T-cell (primary cell): Measurements from ENCODE around the gene PCBP3. TPM values are rescaled to one million over a fixed set of nuclear protein-coding genes. Genes with fewer than 3 reads are reported as not detected.

Experiments used
- ATAC-seq, 4 experiments: fragments of 200-7000 bp in 3 of 4; fragments of 150-1000 bp in 1 of 4; cut with Tn5 transposase; replicated peaks in 1 of 4; 1 replicate in 3 of 4; 2 replicates in 1 of 4; pipeline ENCODE4 v1.10.0; 2021; ENCODE audit warnings: moderate library complexity in 3 of 4, mild to moderate bottlenecking in 2 of 4, moderate number of reproducible peaks in 1 of 4
- CTCF ChIA-PET, 2 donors: fragments of 300-600 bp; sonication (Branson Sonifier 250); formaldehyde crosslinking; loops; one replicate each; lab custom pipeline; 2022; ENCODE audit warnings: antibody characterized with exemption in 2 of 2; lab: Charles Lee
- POLR2A ChIA-PET, 2 donors: fragments of 300-600 bp; sonication (Branson Sonifier 250); formaldehyde crosslinking; loops; one replicate each; lab custom pipeline; 2022; ENCODE audit warnings: antibody characterized with exemption in 2 of 2; lab: Charles Lee
- DNase-seq, 35 experiments: peaks; one replicate each; pipeline versions ENCODE4 v3.0.0 to v3.0.0-alpha.2; 2013 to 2023
- H3K27ac ChIP-seq: one replicate; pipeline ENCODE4 v1.5.1; 2013; ENCODE audit warnings: low read length
- H3K27me3 ChIP-seq, 2 experiments: replicated peaks in 1 of 2; 1 replicate in 1 of 2; 2 replicates in 1 of 2; pipeline versions ENCODE4 v1.6.1 to v1.7.0; 2013; ENCODE audit warnings: low read length in 1 of 2, mixed read lengths in 1 of 2; ENCODE audit not compliant: control insufficient read depth in 2 of 2, insufficient read depth in 2 of 2; ENCODE audit errors: extremely low read depth in 1 of 2
- H3K36me3 ChIP-seq, 2 donors: 1 replicate in 1 of 2; 2 replicates in 1 of 2; pipeline versions ENCODE4 v1.6.1 to v1.7.0; 2013; ENCODE audit warnings: low read length in 1 of 2; ENCODE audit not compliant: control insufficient read depth in 2 of 2, insufficient read depth in 1 of 2; ENCODE audit errors: extremely low read depth in 1 of 2
- H3K4me1 ChIP-seq, 2 experiments: 1 replicate in 1 of 2; 2 replicates in 1 of 2; pipeline versions ENCODE4 v1.6.1 to v1.7.0; 2013; ENCODE audit warnings: low read length in 2 of 2, mixed read lengths in 1 of 2; ENCODE audit not compliant: insufficient read depth in 2 of 2, control insufficient read depth in 1 of 2; ENCODE audit errors: extremely low read depth in 1 of 2
- H3K4me3 ChIP-seq, 2 donors: 1 replicate in 1 of 2; 2 replicates in 1 of 2; pipeline versions ENCODE4 v1.5.1 to v1.7.0; 2013; ENCODE audit warnings: mild to moderate bottlenecking in 2 of 2, low read length in 1 of 2, moderate library complexity in 1 of 2; ENCODE audit not compliant: control insufficient read depth in 1 of 2; ENCODE audit errors: extremely low read depth in 1 of 2
- H3K9me3 ChIP-seq: 2 replicates; pipeline ENCODE4 v1.7.0; 2013
- H3K27ac Mint-ChIP-seq, 2 donors: one replicate each; pipeline ENCODE4 v1.8.0; 2020 to 2021; ENCODE audit warnings: mild to moderate bottlenecking in 2 of 2, mixed read lengths in 2 of 2
- H3K27me3 Mint-ChIP-seq, 2 donors: one replicate each; pipeline ENCODE4 v1.8.0; 2021 to 2022; ENCODE audit warnings: mixed read lengths in 2 of 2
- H3K36me3 Mint-ChIP-seq: one replicate; pipeline ENCODE4 v1.8.0; 2021; ENCODE audit warnings: mixed read lengths
- H3K4me1 Mint-ChIP-seq, 3 donors: one replicate each; pipeline ENCODE4 v1.8.0; 2020 to 2022; ENCODE audit warnings: mixed read lengths in 3 of 3, mild to moderate bottlenecking in 1 of 3
- H3K4me3 Mint-ChIP-seq, 3 donors: one replicate each; pipeline ENCODE4 v1.8.0; 2020 to 2022; ENCODE audit warnings: mild to moderate bottlenecking in 3 of 3, mixed read lengths in 3 of 3, moderate library complexity in 3 of 3
- H3K9me3 Mint-ChIP-seq, 3 donors: one replicate each; pipeline ENCODE4 v1.8.0; 2020 to 2022; ENCODE audit warnings: mixed read lengths in 3 of 3
- WGBS: methylation state at CpG from one replicate; pipeline ENCODE4 v1.1.5; 2013; ENCODE audit warnings: missing lambda C conversion rate; ENCODE audit not compliant: insufficient coverage; 5-methylcytosine and 5-hydroxymethylcytosine counted together
- total RNA-seq, 35 experiments: library from RNA in 6 of 35; stranded (reverse) in 6 of 35; fragments of 120-200 nt in 1 of 35; gene quantifications; one replicate each; pipeline versions ENCODE4 v1.2.1 to v1.2.4 and lab custom pipeline; 2013 to 2026

PCBP3 gene
- total RNA-seq, 5 donors from 2014 or later (not counting 1 experiment from before 2014, with no cell fraction given): 1.5 to 4.2 (median 2.8) TPM

DNA sequence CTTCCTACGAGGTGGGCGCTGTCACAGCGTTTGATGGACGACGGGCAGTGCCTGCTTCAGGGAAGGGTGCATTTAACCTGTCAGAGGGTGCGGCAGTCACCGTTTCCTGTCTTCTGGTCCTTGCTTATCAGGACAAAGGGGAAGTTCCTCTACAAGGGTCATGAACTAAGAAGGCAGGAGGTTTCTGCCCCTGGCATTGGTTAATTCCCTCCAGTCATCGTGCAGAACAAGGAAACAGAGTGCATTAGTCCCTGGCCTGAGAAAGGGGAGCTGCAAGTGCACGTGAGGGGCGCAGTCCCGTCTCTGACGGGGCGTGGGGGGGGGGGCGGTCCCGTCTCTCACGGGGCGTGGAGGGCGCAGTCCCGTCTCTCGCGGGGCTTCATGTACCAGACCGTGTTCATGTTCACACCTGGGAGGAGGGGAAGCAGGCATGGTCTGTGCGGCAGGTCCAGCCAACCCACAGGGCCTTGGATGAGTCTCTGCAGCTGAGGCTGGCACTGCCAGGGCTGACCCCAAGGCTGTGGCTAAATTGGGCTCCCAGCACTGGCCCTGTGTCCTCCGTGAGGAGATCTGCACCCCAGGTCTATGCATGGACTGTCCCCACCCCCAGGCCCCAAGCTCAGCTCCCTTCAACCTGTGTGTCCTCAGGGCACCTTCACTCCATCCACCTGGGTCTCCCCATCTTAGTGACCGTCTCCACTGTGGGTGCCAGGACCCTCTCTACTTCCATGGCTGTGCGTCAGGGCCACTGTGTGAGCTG is 248.8 kb downstream of the PCBP3 start:
- Mint-ChIP-seq H3K9me3 (no peaks in the 10 kb centered on the region), H3K27ac (peak overlapping the region; percentile 73 to 80), H3K36me3 (no peaks in the 10 kb centered on the region), H3K4me3 (peak overlapping the region; percentile 58 to 76 (median 67)), H3K27me3 (no peaks in the 10 kb centered on the region), H3K4me1 (peaks cover 62 to 64% (median 63%) of the 10 kb centered on the region in 3 donors)
- no peak overlapping the region for H3K27ac ChIP-seq
- H3K9me3 ChIP-seq: no peaks in the 10 kb centered on the region
- no peaks in the 10 kb centered on the region for H3K36me3 ChIP-seq
- peaks cover 0 to 5% of the 10 kb centered on the region in 2 experiments for H3K27me3 ChIP-seq
- H3K4me1 ChIP-seq: peaks cover 22 to 55% of the 10 kb centered on the region in 2 experiments
- WGBS: 38% methylated on average over 17 of the region's 26 CpGs
- ATAC-seq (peak; percentile 52 to 72 (median 61)), DNase-seq (peak in 13 of 35 experiments; percentile 8 to 43 (median 30))
- peak overlapping the region in 1 of 2 donors; percentile 44 for H3K4me3 ChIP-seq
- ChIA-PET CTCF (no interaction called here), POLR2A (interaction anchor here in 1 of 2 donors (0.6 kb wide), 1 partner anchor 1333 kb away, joined by 3 read pairs; no protein-coding TSS in a partner anchor)

DNA sequence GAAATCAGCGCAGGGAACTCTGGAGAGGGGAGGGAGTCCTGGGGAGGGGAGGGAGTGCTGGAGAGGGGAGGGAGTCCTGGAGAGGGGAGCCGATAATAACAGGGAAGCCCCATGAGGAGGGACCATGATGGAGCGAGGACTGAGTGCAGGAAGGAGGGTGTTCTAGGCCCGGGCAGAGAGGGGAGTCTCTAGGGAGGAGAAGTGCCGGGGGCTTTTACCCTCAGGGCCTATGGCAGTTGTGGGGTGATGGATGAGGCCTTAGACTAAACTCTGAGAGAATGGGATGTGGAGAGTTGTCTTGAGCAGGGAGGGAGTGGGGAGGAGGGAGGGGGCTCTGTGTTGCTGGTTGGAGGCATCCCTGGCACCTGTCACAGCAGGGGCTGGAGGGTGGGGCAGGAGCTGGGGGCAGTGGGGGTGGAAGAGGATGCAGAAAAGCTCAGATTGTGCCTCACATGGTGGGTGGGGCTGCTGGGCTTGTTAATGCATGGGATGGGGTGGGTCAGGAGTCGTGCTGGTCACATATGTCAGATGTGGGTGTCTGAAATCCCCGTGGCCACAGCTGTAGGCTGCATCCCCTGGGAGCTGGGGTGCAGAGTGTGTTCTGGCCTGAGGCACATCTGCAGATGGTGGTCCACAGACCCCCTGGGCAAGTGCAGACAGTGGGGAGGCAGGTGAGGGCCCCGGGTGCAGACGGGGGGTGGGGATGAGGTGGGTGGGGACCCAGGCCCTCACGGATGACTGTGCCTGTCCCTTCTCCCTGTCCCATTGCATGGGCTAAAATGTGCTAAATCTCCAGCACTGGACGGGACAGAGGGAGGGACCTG is 249.6 kb downstream of the PCBP3 start:
- Histone ChIP-seq H3K4me3 (no peak overlapping the region), H3K9me3 (no peaks in the 10 kb centered on the region), H3K27ac (no peak overlapping the region), H3K4me1 (peaks cover 17 to 47% of the 10 kb centered on the region in 2 experiments), H3K36me3 (no peaks in the 10 kb centered on the region), H3K27me3 (peaks cover 0 to 8% of the 10 kb centered on the region in 2 experiments)
- CTCF ChIA-PET: no interaction called here
- no peak for DNase-seq
- Mint-ChIP-seq H3K36me3 (no peaks in the 10 kb centered on the region), H3K9me3 (no peaks in the 10 kb centered on the region), H3K4me3 (peak overlapping the region in 1 of 3 donors; percentile 76), H3K27me3 (no peaks in the 10 kb centered on the region), H3K27ac (no peak overlapping the region), H3K4me1 (peaks cover 55 to 60% (median 57%) of the 10 kb centered on the region in 3 donors)
- POLR2A ChIA-PET: interaction anchor here in 1 of 2 donors (0.6 kb wide), 1 partner anchor 1333 kb away, joined by 3 read pairs; no protein-coding TSS in a partner anchor
- WGBS: 86% methylated on average over 11 of the region's 11 CpGs
- ATAC-seq: no peak

DNA sequence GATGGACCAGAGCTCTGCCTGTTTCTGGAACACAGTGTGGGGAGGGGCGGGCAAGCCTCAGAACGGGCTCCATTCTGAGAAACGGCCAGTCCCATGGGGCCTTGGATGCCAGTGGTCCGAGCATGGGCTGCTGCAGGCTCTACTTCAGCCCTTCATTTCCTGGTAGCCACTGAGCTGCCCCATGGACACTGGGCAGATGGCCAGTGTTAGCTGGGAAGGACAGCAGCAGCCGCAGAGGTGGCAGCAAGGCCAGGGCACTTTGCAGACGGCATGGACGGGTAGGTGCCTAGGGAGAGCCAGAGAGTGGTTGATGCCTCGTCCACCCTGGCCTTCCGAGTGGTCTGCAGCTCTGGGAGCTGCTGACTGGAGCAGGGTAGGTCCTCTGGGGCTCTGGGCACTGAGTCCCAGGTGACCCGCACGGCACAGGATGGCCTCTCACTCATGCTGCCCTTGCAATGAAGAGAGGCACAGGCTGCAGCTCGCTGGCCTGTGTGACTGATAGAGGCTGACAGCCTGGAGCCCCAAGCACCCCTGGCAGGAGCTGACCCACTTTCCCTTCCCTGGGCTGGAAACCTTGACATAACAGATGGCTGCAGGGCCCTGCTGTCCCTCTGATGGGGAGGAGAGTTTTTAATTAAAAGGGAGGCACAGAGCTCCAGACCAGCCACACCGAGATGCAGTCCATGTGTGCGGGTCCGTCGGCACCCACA is 250.4 kb downstream of the PCBP3 start:
- Histone ChIP-seq H3K4me3 (no peak overlapping the region), H3K27ac (no peak overlapping the region), H3K27me3 (peaks cover 0 to 8% of the 10 kb centered on the region in 2 experiments), H3K9me3 (no peaks in the 10 kb centered on the region), H3K36me3 (no peaks in the 10 kb centered on the region), H3K4me1 (peaks cover 11 to 41% of the 10 kb centered on the region in 2 experiments)
- WGBS: 94% methylated on average over 16 of the region's 16 CpGs
- ChIA-PET CTCF (no interaction called here), POLR2A (no interaction called here)
- Mint-ChIP-seq H3K27me3 (no peaks in the 10 kb centered on the region), H3K4me1 (peaks cover 48 to 52% (median 50%) of the 10 kb centered on the region in 3 donors), H3K27ac (no peak overlapping the region), H3K4me3 (no peak overlapping the region), H3K9me3 (no peaks in the 10 kb centered on the region), H3K36me3 (no peaks in the 10 kb centered on the region)
- DNase-seq (no peak), ATAC-seq (no peak)

DNA sequence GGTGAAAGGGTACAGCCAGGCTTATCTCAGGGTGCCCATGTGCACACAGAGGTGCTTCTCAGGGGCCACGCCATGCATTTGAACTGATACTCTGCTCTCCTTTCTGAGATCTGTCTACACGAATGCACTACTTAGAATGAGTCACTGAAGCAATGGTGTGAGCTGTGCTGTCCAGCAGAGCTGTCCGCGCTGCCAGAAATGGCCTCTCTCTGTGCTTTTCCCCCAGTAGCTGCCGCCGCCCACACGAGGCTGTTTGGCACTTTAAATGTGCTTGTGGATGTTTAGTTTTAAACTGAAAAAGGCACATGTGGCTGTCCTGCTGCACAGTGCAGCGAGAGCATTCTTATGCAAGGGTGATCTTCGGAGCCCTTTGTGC is 250.9 kb downstream of the PCBP3 start:
- H3K27ac Mint-ChIP-seq: peak overlapping the region in 1 of 2 donors; percentile 44
- H3K36me3 Mint-ChIP-seq: no peaks in the 10 kb centered on the region
- DNase-seq (no peak), ATAC-seq (no peak)
- Histone ChIP-seq H3K27ac (no peak overlapping the region), H3K27me3 (peaks cover 0 to 8% of the 10 kb centered on the region in 2 experiments), H3K9me3 (no peaks in the 10 kb centered on the region), H3K4me3 (no peak overlapping the region), H3K4me1 (peaks cover 7 to 36% of the 10 kb centered on the region in 2 experiments), H3K36me3 (no peaks in the 10 kb centered on the region)
- WGBS: 71% methylated on average over 2 of the region's 9 CpGs
- peaks cover 42 to 47% (median 45%) of the 10 kb centered on the region in 3 donors for H3K4me1 Mint-ChIP-seq
- H3K27me3 Mint-ChIP-seq: no peaks in the 10 kb centered on the region
- POLR2A ChIA-PET: no interaction called here
- no peak overlapping the region for H3K4me3 Mint-ChIP-seq
- no peaks in the 10 kb centered on the region for H3K9me3 Mint-ChIP-seq
- CTCF ChIA-PET: no interaction called here

DNA sequence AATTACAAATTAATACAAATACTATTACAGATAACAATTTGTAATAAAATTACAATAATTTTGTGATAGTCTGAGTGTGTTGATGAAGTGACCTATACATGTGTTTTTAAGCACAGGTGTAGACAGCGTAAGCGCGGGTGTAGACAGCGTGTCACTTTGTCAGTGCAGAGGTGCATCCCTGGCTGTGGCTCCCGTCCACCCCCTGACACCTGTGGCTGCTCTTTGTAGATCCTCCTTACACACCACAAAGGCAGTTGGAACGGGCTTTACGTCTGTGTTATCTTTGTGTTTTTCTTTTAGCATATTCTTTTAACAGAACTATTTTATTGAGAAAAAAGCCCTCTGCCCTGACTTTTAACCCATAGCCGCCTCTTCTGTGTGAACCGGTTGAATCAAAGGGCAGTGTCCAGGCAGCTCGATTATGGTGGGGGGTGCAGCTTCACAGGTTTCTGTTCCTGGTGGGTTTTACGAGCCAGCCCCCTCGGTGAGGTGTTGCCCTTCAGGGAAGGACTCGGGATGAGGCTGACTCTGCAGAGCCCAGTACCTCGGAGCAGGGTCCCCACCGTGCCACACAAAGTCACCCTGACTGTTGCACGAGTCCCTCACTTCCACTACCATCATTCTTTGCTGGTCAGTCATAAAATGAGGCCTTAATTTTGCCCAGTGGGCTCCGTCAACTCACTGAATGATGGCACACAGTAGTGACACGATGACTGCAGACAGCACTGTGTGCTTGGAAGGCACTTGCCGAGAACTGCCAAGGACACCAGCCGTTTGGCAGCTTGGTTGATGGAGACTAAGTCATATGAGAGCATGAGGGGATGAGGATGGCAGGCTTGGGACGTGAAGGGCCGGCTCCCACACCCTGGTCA is 251.6 kb downstream of the PCBP3 start:
- H3K27ac Mint-ChIP-seq: no peak overlapping the region
- WGBS: 84% methylated on average over 16 of the region's 22 CpGs
- ChIA-PET POLR2A (no interaction called here), CTCF (no interaction called here)
- no peak overlapping the region for H3K4me3 ChIP-seq
- ATAC-seq (no peak), DNase-seq (no peak)
- H3K27ac ChIP-seq: no peak overlapping the region
- no peaks in the 10 kb centered on the region for H3K27me3 Mint-ChIP-seq
- H3K9me3 ChIP-seq: no peaks in the 10 kb centered on the region
- no peak overlapping the region for H3K4me3 Mint-ChIP-seq
- no peaks in the 10 kb centered on the region for H3K9me3 Mint-ChIP-seq
- H3K27me3 ChIP-seq: peaks cover 0 to 10% of the 10 kb centered on the region in 2 experiments
- H3K36me3 Mint-ChIP-seq: no peaks in the 10 kb centered on the region
- H3K4me1 Mint-ChIP-seq: peaks cover 35 to 40% (median 38%) of the 10 kb centered on the region in 3 donors
- H3K4me1 ChIP-seq: peaks cover 6 to 29% of the 10 kb centered on the region in 2 experiments
- no peaks in the 10 kb centered on the region for H3K36me3 ChIP-seq
